Liver (tissue), 9 donors: ENCODE data around the gene PAQR3. TPM values are rescaled to one million over a fixed set of nuclear protein-coding genes. Genes with fewer than 3 reads are reported as not detected.
"Not testable (repeated sequence)": the region's sequence is repeated elsewhere in the genome, so short reads cannot be mapped to it uniquely, and the experiment has no call there.

Experiments used
- DNase-seq: peaks from one replicate; pipeline ENCODE4 v3.0.0-alpha.2; 2017; ENCODE audit warnings: low spot score
- H3K27ac ChIP-seq, 2 donors: one replicate each; pipeline ENCODE4 v1.7.0; 2013; ENCODE audit warnings: inconsistent platforms in 2 of 2, low read length in 2 of 2, control low read depth in 1 of 2, low read depth in 1 of 2, mild to moderate bottlenecking in 1 of 2
- H3K27me3 ChIP-seq, 4 donors: one replicate each; pipeline versions ENCODE4 v1.6.1 to v1.7.0; 2013; ENCODE audit warnings: low read length in 3 of 4, inconsistent platforms in 1 of 4, mild to moderate bottlenecking in 1 of 4, moderate library complexity in 1 of 4; ENCODE audit not compliant: control insufficient read depth in 4 of 4, insufficient read depth in 4 of 4
- H3K36me3 ChIP-seq, 4 donors: one replicate each; pipeline versions ENCODE4 v1.6.1 to v1.7.0; 2013; ENCODE audit warnings: low read length in 3 of 4, mild to moderate bottlenecking in 3 of 4, low read depth in 1 of 4, moderate library complexity in 1 of 4; ENCODE audit not compliant: control insufficient read depth in 4 of 4, insufficient read depth in 3 of 4
- H3K4me1 ChIP-seq, 4 donors: one replicate each; pipeline versions ENCODE4 v1.6.1 to v1.7.0; 2013; ENCODE audit warnings: low read length in 3 of 4, mild to moderate bottlenecking in 3 of 4, moderate library complexity in 1 of 4; ENCODE audit not compliant: control insufficient read depth in 4 of 4, insufficient read depth in 4 of 4
- H3K4me3 ChIP-seq, 3 donors: one replicate each; pipeline versions ENCODE4 v1.6.1 to v1.7.0; 2013; ENCODE audit warnings: low read length in 3 of 3, control low read depth in 1 of 3, low read depth in 1 of 3, mild to moderate bottlenecking in 1 of 3
- H3K9ac ChIP-seq, 2 donors: one replicate each; pipeline ENCODE4 v1.7.0; 2013; ENCODE audit warnings: low read length in 2 of 2, mild to moderate bottlenecking in 2 of 2, moderate library complexity in 2 of 2, control low read depth in 1 of 2, low read depth in 1 of 2
- H3K9me3 ChIP-seq, 4 donors: one replicate each; pipeline versions ENCODE4 v1.6.1 to v1.7.0; 2013; ENCODE audit warnings: low read length in 3 of 4; ENCODE audit not compliant: control insufficient read depth in 4 of 4
- EGR1 ChIP-seq, 2 donors: IDR thresholded peaks; 2 replicates each; pipeline ENCODE4 v1.6.1; 2016 to 2018; ENCODE audit warnings: antibody characterized with exemption in 2 of 2, low read depth in 2 of 2
- FOXA1 ChIP-seq: IDR thresholded peaks from 2 replicates; pipeline ENCODE4 v1.6.1; 2016; ENCODE audit warnings: antibody characterized with exemption
- GABPA ChIP-seq, 2 donors: IDR thresholded peaks in 1 of 2; conservative IDR thresholded peaks in 1 of 2; 2 replicates each; pipeline ENCODE4 v1.6.1; 2016; ENCODE audit warnings: antibody characterized with exemption in 2 of 2, mild to moderate bottlenecking in 1 of 2, moderate library complexity in 1 of 2
- HNF4A ChIP-seq, 2 donors: conservative IDR thresholded peaks; 2 replicates each; pipeline ENCODE4 v1.6.1; 2016; ENCODE audit warnings: antibody characterized with exemption in 2 of 2, mild to moderate bottlenecking in 2 of 2
- HNF4G ChIP-seq: IDR thresholded peaks from 2 replicates; pipeline ENCODE4 v1.6.1; 2016; ENCODE audit warnings: antibody characterized with exemption
- JUND ChIP-seq, 2 donors: IDR thresholded peaks; 2 replicates each; pipeline ENCODE4 v1.6.1; 2016; ENCODE audit warnings: antibody characterized with exemption in 2 of 2
- NR2F2 ChIP-seq: IDR thresholded peaks from 2 replicates; pipeline ENCODE4 v1.6.1; 2016; ENCODE audit warnings: antibody characterized with exemption
- RAD21 ChIP-seq, 2 donors: IDR thresholded peaks; 2 replicates each; pipeline ENCODE4 v1.6.1; 2016; ENCODE audit warnings: antibody characterized with exemption in 2 of 2, mild to moderate bottlenecking in 2 of 2
- RXRA ChIP-seq, 2 donors: IDR thresholded peaks; 2 replicates each; pipeline ENCODE4 v1.6.1; 2017 to 2018; ENCODE audit warnings: antibody characterized with exemption in 2 of 2, mild to moderate bottlenecking in 1 of 2
- SP1 ChIP-seq: IDR thresholded peaks from 2 replicates; pipeline ENCODE4 v1.6.1; 2018; ENCODE audit warnings: antibody characterized with exemption, mild to moderate bottlenecking
- TAF1 ChIP-seq: conservative IDR thresholded peaks from 2 replicates; pipeline ENCODE4 v1.6.1; 2016; ENCODE audit warnings: antibody characterized with exemption, mild to moderate bottlenecking
- WGBS: extraction: QIAGEN DNeasy Blood & Tissue Kit; methylation state at CpG from one replicate; pipeline ENCODE4 v1.1.7; 2013; 5-methylcytosine and 5-hydroxymethylcytosine counted together
- polyA plus RNA-seq, 2 donors: library from polyadenylated mRNA; stranded (reverse) in 1 of 2; unstranded in 1 of 2; fragments of 200-250 nt in 1 of 2; fragments of >200 nt in 1 of 2; fragmentation: Nextera tagmentation in 1 of 2; extraction: Ambion mirVana in 1 of 2; gene quantifications; one replicate each; pipeline versions ENCODE4 v1.2.1 to v1.2.3, GENCODE V29; 2013 to 2015
- total RNA-seq, 2 donors: library from RNA; depleted of rRNA; stranded (reverse); fragments of >200 nt; gene quantifications; one replicate each; pipeline ENCODE4 v1.2.3, GENCODE V29; 2014
- TF ChIP-seq, protein P1 (sequence below): fragments of 150-350 bp; IDR thresholded peaks from 2 replicates; pipeline ENCODE4 v1.5.1; 2017; ENCODE audit warnings: improper control_type of control experiment, low read depth, low read length; ENCODE audit not compliant: missing input control
- TF ChIP-seq, protein P2 (sequence below): IDR thresholded peaks from 2 replicates; pipeline ENCODE4 v1.6.1; 2016; ENCODE audit warnings: antibody characterized with exemption
- TF ChIP-seq, protein P3 (sequence below): IDR thresholded peaks from 2 replicates; pipeline ENCODE4 v1.6.1; 2016; ENCODE audit warnings: antibody characterized with exemption, mild to moderate bottlenecking
- TF ChIP-seq, protein P4 (sequence below): IDR thresholded peaks from 2 replicates; pipeline ENCODE4 v1.6.1; 2016; ENCODE audit warnings: antibody characterized with exemption
- TF ChIP-seq, protein P5 (sequence below): IDR thresholded peaks from 2 replicates; pipeline ENCODE4 v1.6.1; 2016; ENCODE audit warnings: antibody characterized with exemption
- donor health status: healthy.
- donor health status: healthy.
- donor health status: healthy.
- donor health status: healthy.
- donor health status: healthy.

PAQR3 gene
- total and polyA plus RNA-seq, 4 donors: 2.8 to 8.3 (median 5.6) TPM

DNA sequence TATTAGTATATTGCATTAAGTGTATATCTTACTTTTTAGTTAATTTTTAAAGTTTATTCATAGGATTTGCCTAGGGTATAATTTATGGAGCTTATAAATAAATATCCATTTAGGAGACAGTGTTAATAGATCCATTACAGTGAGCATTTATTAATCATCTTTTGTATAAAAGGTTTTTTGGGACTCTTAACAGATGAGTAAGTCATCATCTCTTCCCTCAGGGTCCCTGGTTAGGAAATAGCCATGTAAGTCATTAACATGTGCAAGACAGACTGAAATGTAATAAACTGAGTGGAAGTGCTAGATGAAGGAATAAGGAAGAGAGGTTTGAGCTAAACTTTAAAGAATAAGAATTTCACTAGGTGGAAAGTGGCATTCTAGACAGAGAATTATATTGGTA, 69.2 kb downstream of the PAQR3 start:
- H3K27ac ChIP-seq: no peak overlapping the region
- peaks cover 7 to 31% (median 28%) of the 10 kb centered on the region in 4 donors for H3K36me3 ChIP-seq
- no peak overlapping the region for H3K9ac ChIP-seq
- no peaks in the 10 kb centered on the region for H3K9me3 ChIP-seq
- peaks cover 0 to 2% (median 1%) of the 10 kb centered on the region in 4 donors for H3K4me1 ChIP-seq
- TF ChIP-seq HNF4G (no peak), JUND (IDR thresholded peaks at IDR 0.05) (no peak), RAD21 (IDR thresholded peaks at IDR 0.05) (no peak), EGR1 (IDR thresholded peaks at IDR 0.05; ENCODE audit: low read depth in 2 of 2) (no peak), FOXA1 (no peak), GABPA (IDR thresholded peaks at IDR 0.05 in 1 of 2, conservative IDR thresholded peaks at IDR 0.05 in 1 of 2) (no peak), TAF1 (no peak), SP1 (no peak), NR2F2 (no peak), HNF4A (conservative IDR thresholded peaks at IDR 0.05) (no peak)
- TF ChIP-seq, protein P1, sequence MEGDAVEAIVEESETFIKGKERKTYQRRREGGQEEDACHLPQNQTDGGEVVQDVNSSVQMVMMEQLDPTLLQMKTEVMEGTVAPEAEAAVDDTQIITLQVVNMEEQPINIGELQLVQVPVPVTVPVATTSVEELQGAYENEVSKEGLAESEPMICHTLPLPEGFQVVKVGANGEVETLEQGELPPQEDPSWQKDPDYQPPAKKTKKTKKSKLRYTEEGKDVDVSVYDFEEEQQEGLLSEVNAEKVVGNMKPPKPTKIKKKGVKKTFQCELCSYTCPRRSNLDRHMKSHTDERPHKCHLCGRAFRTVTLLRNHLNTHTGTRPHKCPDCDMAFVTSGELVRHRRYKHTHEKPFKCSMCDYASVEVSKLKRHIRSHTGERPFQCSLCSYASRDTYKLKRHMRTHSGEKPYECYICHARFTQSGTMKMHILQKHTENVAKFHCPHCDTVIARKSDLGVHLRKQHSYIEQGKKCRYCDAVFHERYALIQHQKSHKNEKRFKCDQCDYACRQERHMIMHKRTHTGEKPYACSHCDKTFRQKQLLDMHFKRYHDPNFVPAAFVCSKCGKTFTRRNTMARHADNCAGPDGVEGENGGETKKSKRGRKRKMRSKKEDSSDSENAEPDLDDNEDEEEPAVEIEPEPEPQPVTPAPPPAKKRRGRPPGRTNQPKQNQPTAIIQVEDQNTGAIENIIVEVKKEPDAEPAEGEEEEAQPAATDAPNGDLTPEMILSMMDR: no peak
- TF ChIP-seq, protein P2, sequence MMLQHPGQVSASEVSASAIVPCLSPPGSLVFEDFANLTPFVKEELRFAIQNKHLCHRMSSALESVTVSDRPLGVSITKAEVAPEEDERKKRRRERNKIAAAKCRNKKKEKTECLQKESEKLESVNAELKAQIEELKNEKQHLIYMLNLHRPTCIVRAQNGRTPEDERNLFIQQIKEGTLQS: no peak
- TF ChIP-seq, protein P3, sequence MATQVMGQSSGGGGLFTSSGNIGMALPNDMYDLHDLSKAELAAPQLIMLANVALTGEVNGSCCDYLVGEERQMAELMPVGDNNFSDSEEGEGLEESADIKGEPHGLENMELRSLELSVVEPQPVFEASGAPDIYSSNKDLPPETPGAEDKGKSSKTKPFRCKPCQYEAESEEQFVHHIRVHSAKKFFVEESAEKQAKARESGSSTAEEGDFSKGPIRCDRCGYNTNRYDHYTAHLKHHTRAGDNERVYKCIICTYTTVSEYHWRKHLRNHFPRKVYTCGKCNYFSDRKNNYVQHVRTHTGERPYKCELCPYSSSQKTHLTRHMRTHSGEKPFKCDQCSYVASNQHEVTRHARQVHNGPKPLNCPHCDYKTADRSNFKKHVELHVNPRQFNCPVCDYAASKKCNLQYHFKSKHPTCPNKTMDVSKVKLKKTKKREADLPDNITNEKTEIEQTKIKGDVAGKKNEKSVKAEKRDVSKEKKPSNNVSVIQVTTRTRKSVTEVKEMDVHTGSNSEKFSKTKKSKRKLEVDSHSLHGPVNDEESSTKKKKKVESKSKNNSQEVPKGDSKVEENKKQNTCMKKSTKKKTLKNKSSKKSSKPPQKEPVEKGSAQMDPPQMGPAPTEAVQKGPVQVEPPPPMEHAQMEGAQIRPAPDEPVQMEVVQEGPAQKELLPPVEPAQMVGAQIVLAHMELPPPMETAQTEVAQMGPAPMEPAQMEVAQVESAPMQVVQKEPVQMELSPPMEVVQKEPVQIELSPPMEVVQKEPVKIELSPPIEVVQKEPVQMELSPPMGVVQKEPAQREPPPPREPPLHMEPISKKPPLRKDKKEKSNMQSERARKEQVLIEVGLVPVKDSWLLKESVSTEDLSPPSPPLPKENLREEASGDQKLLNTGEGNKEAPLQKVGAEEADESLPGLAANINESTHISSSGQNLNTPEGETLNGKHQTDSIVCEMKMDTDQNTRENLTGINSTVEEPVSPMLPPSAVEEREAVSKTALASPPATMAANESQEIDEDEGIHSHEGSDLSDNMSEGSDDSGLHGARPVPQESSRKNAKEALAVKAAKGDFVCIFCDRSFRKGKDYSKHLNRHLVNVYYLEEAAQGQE: no peak
- TF ChIP-seq, protein P4, sequence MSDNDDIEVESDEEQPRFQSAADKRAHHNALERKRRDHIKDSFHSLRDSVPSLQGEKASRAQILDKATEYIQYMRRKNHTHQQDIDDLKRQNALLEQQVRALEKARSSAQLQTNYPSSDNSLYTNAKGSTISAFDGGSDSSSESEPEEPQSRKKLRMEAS: no peak
- H3K4me3 ChIP-seq: no peak overlapping the region
- no peak for DNase-seq
- H3K27me3 ChIP-seq: no peaks in the 10 kb centered on the region

DNA sequence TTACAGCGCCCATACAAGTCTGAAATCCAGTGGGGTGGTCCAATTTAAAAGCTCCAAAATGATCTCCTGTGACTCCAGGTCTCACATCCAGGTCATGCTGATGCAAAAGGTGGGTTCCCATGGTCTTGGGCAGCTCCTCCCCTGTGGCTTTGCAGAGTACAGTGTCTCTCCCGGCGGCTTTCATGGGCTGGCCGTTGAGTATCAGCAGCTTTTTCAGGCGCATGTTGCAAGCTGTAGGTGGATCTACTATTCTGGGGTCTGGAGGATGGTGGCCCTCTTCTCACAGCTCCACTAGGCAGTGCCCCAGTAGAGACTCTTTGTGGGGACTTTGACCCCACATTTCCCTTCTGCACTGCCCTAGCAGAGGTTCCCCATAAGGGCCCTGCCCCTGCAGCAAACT, 70.5 kb downstream of the PAQR3 start:
- H3K9me3 ChIP-seq, H3K4me1 ChIP-seq, H3K27me3 ChIP-seq, H3K4me3 ChIP-seq, H3K9ac ChIP-seq, H3K27ac ChIP-seq, DNase-seq: not testable (repeated sequence)
- WGBS: 95% methylated on average over 5 of the region's 5 CpGs
- peaks cover 7 to 23% (median 21%) of the 10 kb centered on the region in 4 donors for H3K36me3 ChIP-seq

DNA sequence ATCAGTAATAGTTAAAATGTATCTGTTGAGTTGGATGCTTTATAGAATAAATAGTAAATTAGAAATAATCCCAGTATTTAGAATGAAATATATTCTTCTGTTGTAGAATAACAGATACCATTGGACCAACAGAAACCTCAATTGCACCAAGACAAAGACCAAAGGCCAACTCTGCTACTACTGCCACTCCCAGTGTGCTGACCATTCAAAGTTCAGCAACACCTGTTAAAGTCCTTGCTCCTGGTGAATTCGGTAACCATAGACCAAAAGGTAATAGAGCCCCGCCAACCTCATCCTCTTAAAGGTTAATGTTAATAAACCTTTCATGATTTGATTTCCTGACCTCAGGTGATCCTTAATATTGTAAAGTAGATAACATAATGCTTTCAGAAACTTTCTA, 73.8 kb downstream of the PAQR3 start:
- Histone ChIP-seq H3K4me3 (no peak overlapping the region), H3K9ac (no peak overlapping the region), H3K36me3 (no peaks in the 10 kb centered on the region), H3K27ac (no peak overlapping the region), H3K9me3 (no peaks in the 10 kb centered on the region), H3K27me3 (no peaks in the 10 kb centered on the region), H3K4me1 (peaks cover 0 to 22% (median 6%) of the 10 kb centered on the region in 4 donors)
- WGBS: 42% methylated on average over 2 of the region's 2 CpGs
- no peak for DNase-seq
- TF ChIP-seq SP1 (peak; percentile 66), HNF4A (conservative IDR thresholded peaks at IDR 0.05) (peak; percentile 84), RXRA (IDR thresholded peaks at IDR 0.05) (peak; percentile 40 to 66), HNF4G (no peak), JUND (IDR thresholded peaks at IDR 0.05) (no peak), RAD21 (IDR thresholded peaks at IDR 0.05) (peak; percentile 7 to 20)
- TF ChIP-seq, protein P4: no peak
- TF ChIP-seq, protein P2: no peak
- TF ChIP-seq, protein P5, sequence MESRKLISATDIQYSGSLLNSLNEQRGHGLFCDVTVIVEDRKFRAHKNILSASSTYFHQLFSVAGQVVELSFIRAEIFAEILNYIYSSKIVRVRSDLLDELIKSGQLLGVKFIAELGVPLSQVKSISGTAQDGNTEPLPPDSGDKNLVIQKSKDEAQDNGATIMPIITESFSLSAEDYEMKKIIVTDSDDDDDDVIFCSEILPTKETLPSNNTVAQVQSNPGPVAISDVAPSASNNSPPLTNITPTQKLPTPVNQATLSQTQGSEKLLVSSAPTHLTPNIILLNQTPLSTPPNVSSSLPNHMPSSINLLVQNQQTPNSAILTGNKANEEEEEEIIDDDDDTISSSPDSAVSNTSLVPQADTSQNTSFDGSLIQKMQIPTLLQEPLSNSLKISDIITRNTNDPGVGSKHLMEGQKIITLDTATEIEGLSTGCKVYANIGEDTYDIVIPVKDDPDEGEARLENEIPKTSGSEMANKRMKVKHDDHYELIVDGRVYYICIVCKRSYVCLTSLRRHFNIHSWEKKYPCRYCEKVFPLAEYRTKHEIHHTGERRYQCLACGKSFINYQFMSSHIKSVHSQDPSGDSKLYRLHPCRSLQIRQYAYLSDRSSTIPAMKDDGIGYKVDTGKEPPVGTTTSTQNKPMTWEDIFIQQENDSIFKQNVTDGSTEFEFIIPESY: no peak
